K562 (cell line): Measurements from ENCODE around the gene NKD1. TPM values are rescaled to one million over a fixed set of nuclear protein-coding genes. Genes with fewer than 3 reads are reported as not detected.

Experiments
- ATAC-seq: fragments of 200-7000 bp; cut with Tn5 transposase; 3 replicates; pipeline ENCODE4 v1.9.1; 2020; ENCODE audit warnings: moderate library complexity
- BruUV-seq: library from RNA; stranded (reverse); fragments of 400-500 nt; replicated peaks from 2 replicates; lab custom pipeline; 2021; lab: Mats Ljungman, UMichigan
- CTCF ChIA-PET: fragments of 300-600 bp; formaldehyde crosslinking; extraction: SDS; loops from one replicate; lab custom pipeline; 2021; ENCODE audit warnings: low intra/inter-chr PET ratio; lab: Yijun Ruan, JAX
- POLR2A ChIA-PET: fragments of 300-600, 350-650 bp; sonication (Branson Sonifier 250); formaldehyde crosslinking; extraction: SDS; loops from one replicate; lab custom pipeline; 2021; ENCODE audit warnings: antibody characterized with exemption, inconsistent platforms; lab: Yijun Ruan, JAX
- DNase-seq, 4 experiments: peaks; one replicate each; pipeline versions ENCODE4 v3.0.0 to v3.0.0-alpha.2; 2011 to 2018; ENCODE audit warnings: low spot score in 3 of 4, mixed read lengths in 3 of 4; ENCODE audit errors: extremely low read depth in 1 of 4
- FAIRE-seq: peaks from 2 replicates; lab custom pipeline; 2011; peaks lifted over from hg19 to GRCh38; lab: Jason Lieb, UNC
- H2AFZ ChIP-seq: 2 replicates; pipeline ENCODE4 v1.6.0; 2011; ENCODE audit warnings: low read depth, low read length, control low read depth, inconsistent platforms
- H3K27ac ChIP-seq: fragments of 200-600 bp; 3 replicates; pipeline ENCODE4 v1.8.0; 2011; ENCODE audit warnings: low read depth, mild to moderate bottlenecking, control low read depth, inconsistent platforms, low read length, moderate library complexity, mixed read lengths; ENCODE audit errors: extremely low read depth
- H3K27me3 ChIP-seq, 2 experiments: fragments of 300-600 bp in 1 of 2; 2 replicates in 1 of 2; 3 replicates in 1 of 2; pipeline versions ENCODE4 v1.6.0 to v1.8.0; 2011; ENCODE audit warnings: inconsistent platforms in 2 of 2, low read length in 2 of 2, mild to moderate bottlenecking in 1 of 2, mixed read lengths in 1 of 2, moderate library complexity in 1 of 2; ENCODE audit not compliant: control insufficient read depth in 2 of 2, insufficient read depth in 2 of 2
- H3K36me3 ChIP-seq: fragments of 300-600 bp; 3 replicates; pipeline ENCODE4 v1.8.0; 2011; ENCODE audit warnings: mild to moderate bottlenecking, low read length, inconsistent platforms; ENCODE audit not compliant: control insufficient read depth, insufficient read depth
- H3K4me1 ChIP-seq, 2 experiments: fragments of 200-600 bp in 1 of 2; replicated peaks in 1 of 2; 2 replicates in 1 of 2; 3 replicates in 1 of 2; pipeline versions ENCODE4 v1.5.1 to v1.8.0; 2011; ENCODE audit warnings: inconsistent platforms in 2 of 2, low read length in 2 of 2, mild to moderate bottlenecking in 1 of 2, mixed read lengths in 1 of 2, moderate library complexity in 1 of 2; ENCODE audit not compliant: control insufficient read depth in 2 of 2, insufficient read depth in 2 of 2
- H3K4me2 ChIP-seq: 2 replicates; pipeline ENCODE4 v1.6.1; 2011; ENCODE audit warnings: low read length, control low read depth, inconsistent platforms, mixed read lengths; ENCODE audit not compliant: insufficient read depth
- H3K4me3 ChIP-seq: fragments of 200-600 bp; sonication (generic), shearing (Covaris generic); 2 replicates; pipeline ENCODE4 v1.5.1; 2016; ENCODE audit warnings: control low read depth, inconsistent platforms
- H3K79me2 ChIP-seq: fragments of 200-600 bp; 3 replicates; pipeline ENCODE4 v1.8.0; 2011; ENCODE audit warnings: low read length, inconsistent platforms; ENCODE audit not compliant: control insufficient read depth, insufficient read depth
- H3K9ac ChIP-seq, 2 experiments: 2 replicates each; pipeline versions ENCODE4 v1.6.0 to v1.6.1; 2011; ENCODE audit warnings: low read depth in 2 of 2, low read length in 2 of 2, control low read depth in 1 of 2, inconsistent platforms in 1 of 2, mild to moderate bottlenecking in 1 of 2, mixed read lengths in 1 of 2; ENCODE audit not compliant: insufficient read depth in 1 of 2
- H3K9me1 ChIP-seq: one replicate; pipeline ENCODE4 v1.6.0; 2011; ENCODE audit warnings: inconsistent platforms, mild to moderate bottlenecking, low read length, moderate library complexity; ENCODE audit not compliant: control insufficient read depth, insufficient read depth
- H3K9me3 ChIP-seq: replicated peaks from 2 replicates; pipeline ENCODE4 v1.5.1; 2011; ENCODE audit warnings: low read depth, low read length, inconsistent platforms; ENCODE audit not compliant: control insufficient read depth, insufficient read depth
- H4K20me1 ChIP-seq: replicated peaks from 2 replicates; pipeline ENCODE4 v1.6.1; 2011; ENCODE audit warnings: low read length, inconsistent platforms, mixed read lengths; ENCODE audit not compliant: control insufficient read depth, insufficient read depth
- MECOM ChIP-seq: fragments of 250-450 bp; sonication (Bioruptor Pico); IDR thresholded peaks from 2 replicates; pipeline ENCODE4 v1.8.0; 2022; ENCODE audit warnings: inconsistent platforms
- PML ChIP-seq: IDR thresholded peaks from 2 replicates; pipeline ENCODE4 v1.6.1; 2012; ENCODE audit warnings: low read length, inconsistent platforms
- RFX1 ChIP-seq: fragments of 450-650 bp; IDR thresholded peaks from 2 replicates; pipeline ENCODE4 v1.6.1; 2016; ENCODE audit warnings: mild to moderate bottlenecking, moderate library complexity
- ZKSCAN3 ChIP-seq: fragments of 250-450 bp; sonication (Bioruptor Pico); IDR thresholded peaks from 2 replicates; pipeline ENCODE4 v1.4.0; 2020
- ZKSCAN8 ChIP-seq: fragments of 200-800 bp; sonication (Bioruptor generic); IDR thresholded peaks from 2 replicates; pipeline ENCODE4 v1.6.1; 2016; ENCODE audit warnings: missing genetic modification characterization, missing compliant biosample characterization
- ZNF764 ChIP-seq: fragments of 250-450 bp; sonication (Bioruptor Pico); IDR thresholded peaks from 2 replicates; pipeline ENCODE4 v1.4.0; 2020; ENCODE audit warnings: low read depth, mild to moderate bottlenecking, moderate library complexity
- WGBS: fragments of 100-300 bp; shearing (Covaris generic); methylation state at CpG from one replicate; pipeline ENCODE4 v1.1.6; 2016; ENCODE audit warnings: low coverage, mixed read lengths; ENCODE audit not compliant: insufficient coverage; ENCODE audit errors: missing lambda C conversion rate; 5-methylcytosine and 5-hydroxymethylcytosine counted together
- in situ Hi-C: fragments of 300-500 bp; cut with MboI; formaldehyde crosslinking; loops from 4 replicates; pipeline ENCODE4 v1.15.0; 2018; ENCODE audit warnings: inconsistent platforms, mixed read lengths
- intact Hi-C: fragments of 100-400 bp; cut with micrococcal nuclease; formaldehyde crosslinking; loops from 2 replicates; pipeline ENCODE4 v1.14.2; 2022
- polyA plus RNA-seq, 8 experiments: library from polyadenylated mRNA; depleted of rRNA in 4 of 8; stranded (reverse) in 5 of 8; unstranded in 3 of 8; fragments of >200 nt; fragmentation: Nextera tagmentation in 2 of 8; fragmentation: Illumina TruSeq in 1 of 8; extraction: Ambion mirVana in 2 of 8; extraction: Trizol in 1 of 8; gene quantifications; 2 replicates each; pipeline versions ENCODE4 v1.2.1 to v1.2.3, GENCODE V29; 2011 to 2014; ENCODE audit warnings: inconsistent platforms in 1 of 8, missing spikeins in 1 of 8
- total RNA-seq, 7 experiments: library from RNA; depleted of rRNA in 6 of 7; stranded (reverse); fragments of >200 nt in 6 of 7; fragmentation: Illumina TruSeq in 2 of 7; extraction: Trizol in 2 of 7; gene quantifications; 2 replicates each; pipeline versions ENCODE4 v1.2.1 to v1.2.3, GENCODE V29; 2011 to 2021; ENCODE audit warnings: low replicate concordance in 1 of 7
- TF ChIP-seq, protein P1 (sequence below), 2 experiments: IDR thresholded peaks; 2 replicates each; pipeline ENCODE4 v1.6.1; 2012; ENCODE audit warnings: improper control_type of control experiment in 2 of 2, low read depth in 2 of 2, low read length in 2 of 2, borderline replicate concordance in 1 of 2

The NKD1 gene
- total and polyA plus RNA-seq, 9 of the 15 experiments (the other 6 are each of a cell fraction or from before 2014, with no cell fraction given) = under 0.01 to 0.24 (median 0.04) TPM; not detected in 2

DNA sequence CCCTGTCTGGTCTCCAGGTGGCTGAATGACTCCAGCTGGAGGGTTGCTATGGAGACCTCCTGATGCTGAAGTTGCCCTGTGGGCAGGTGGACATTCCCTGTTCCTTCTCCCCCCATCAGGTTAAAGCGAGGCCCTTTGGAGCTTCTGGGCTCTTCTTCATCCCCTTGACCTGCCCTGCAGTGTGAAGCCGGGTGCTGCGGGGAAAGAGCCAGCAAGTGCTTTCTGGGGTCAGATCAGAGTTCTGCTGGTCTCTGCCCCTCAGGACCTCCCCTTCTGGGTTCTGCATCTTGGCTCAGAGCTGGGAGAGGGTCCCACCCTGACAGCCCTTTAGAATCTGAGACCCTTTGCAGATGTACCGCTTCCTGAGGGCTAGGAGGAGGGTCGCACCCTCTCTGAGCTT is 25.1 kb downstream of the NKD1 start:
- H2AFZ ChIP-seq = no peak overlapping the region
- FAIRE-seq (no peak), ATAC-seq (no peak), DNase-seq (no peak)
- H3K27ac ChIP-seq = no peak overlapping the region
- no peaks in the 10 kb centered on the region for H3K9me3 ChIP-seq
- H3K4me2 ChIP-seq = no peak overlapping the region
- no TSS peak for BruUV-seq
- H4K20me1 ChIP-seq = no peaks in the 10 kb centered on the region
- no peak overlapping the region for H3K9ac ChIP-seq
- POLR2A ChIA-PET = interaction anchor here (0.5 to 0.6 kb wide), 2 partner anchors 143 to 1101 kb away, joined by 3 read pairs; no protein-coding TSS in a partner anchor
- in situ Hi-C loops (no loop called here), intact Hi-C loops (no loop called here)
- no peaks in the 10 kb centered on the region for H3K79me2 ChIP-seq
- WGBS = 2% methylated on average over 5 of the region's 5 CpGs
- H3K9me1 ChIP-seq = no peaks in the 10 kb centered on the region
- no peak for TF ChIP-seq PML
- TF ChIP-seq, protein P1, sequence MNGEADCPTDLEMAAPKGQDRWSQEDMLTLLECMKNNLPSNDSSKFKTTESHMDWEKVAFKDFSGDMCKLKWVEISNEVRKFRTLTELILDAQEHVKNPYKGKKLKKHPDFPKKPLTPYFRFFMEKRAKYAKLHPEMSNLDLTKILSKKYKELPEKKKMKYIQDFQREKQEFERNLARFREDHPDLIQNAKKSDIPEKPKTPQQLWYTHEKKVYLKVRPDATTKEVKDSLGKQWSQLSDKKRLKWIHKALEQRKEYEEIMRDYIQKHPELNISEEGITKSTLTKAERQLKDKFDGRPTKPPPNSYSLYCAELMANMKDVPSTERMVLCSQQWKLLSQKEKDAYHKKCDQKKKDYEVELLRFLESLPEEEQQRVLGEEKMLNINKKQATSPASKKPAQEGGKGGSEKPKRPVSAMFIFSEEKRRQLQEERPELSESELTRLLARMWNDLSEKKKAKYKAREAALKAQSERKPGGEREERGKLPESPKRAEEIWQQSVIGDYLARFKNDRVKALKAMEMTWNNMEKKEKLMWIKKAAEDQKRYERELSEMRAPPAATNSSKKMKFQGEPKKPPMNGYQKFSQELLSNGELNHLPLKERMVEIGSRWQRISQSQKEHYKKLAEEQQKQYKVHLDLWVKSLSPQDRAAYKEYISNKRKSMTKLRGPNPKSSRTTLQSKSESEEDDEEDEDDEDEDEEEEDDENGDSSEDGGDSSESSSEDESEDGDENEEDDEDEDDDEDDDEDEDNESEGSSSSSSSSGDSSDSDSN (IDR thresholded peaks at IDR 0.05; ENCODE audit: borderline replicate concordance in 1 of 2, low read depth in 2 of 2, low read length in 2 of 2) = no peak
- no peak for TF ChIP-seq ZNF764 (CRISPR knock-in tag)
- no peak for TF ChIP-seq ZKSCAN8 (CRISPR knock-in tag)
- no peak for TF ChIP-seq MECOM (CRISPR knock-in tag)
- no peak for TF ChIP-seq ZKSCAN3 (CRISPR knock-in tag)
- peak; percentile 19; the same call in 1 of the 2 replicates for TF ChIP-seq RFX1
- CTCF ChIA-PET = no interaction called here
- H3K36me3 ChIP-seq = no peaks in the 10 kb centered on the region
- H3K4me1 ChIP-seq = no peaks in the 10 kb centered on the region
- H3K4me3 ChIP-seq = no peak overlapping the region
- H3K27me3 ChIP-seq = peaks cover 11 to 57% of the 10 kb centered on the region in 2 experiments; a peak in 4 of 5 replicates
